Esophagus squamous epithelium (tissue), 4 donors: ENCODE measurements around the gene PPP2R5C.

Experiments
- CTCF ChIP-seq, 6 experiments: fragments of 450-650 bp in 4 of 6; fragments of 200-600 bp in 2 of 6; sonication (generic) in 2 of 6; IDR thresholded peaks; one replicate each; pipeline ENCODE4 v1.5.1; 2016 to 2019; ENCODE audit warnings: antibody characterized with exemption in 6 of 6, mild to moderate bottlenecking in 4 of 6, moderate library complexity in 4 of 6
- POLR2A ChIP-seq, 4 donors: fragments of 450-650 bp; IDR thresholded peaks; one replicate each; pipeline ENCODE4 v1.6.1; 2017; ENCODE audit warnings: antibody characterized with exemption in 4 of 4, mild to moderate bottlenecking in 4 of 4, moderate library complexity in 3 of 4

GRCh38 chr14:101914083-101914482 is 152.6 kb downstream of the PPP2R5C start:
- TF ChIP-seq CTCF (IDR thresholded peaks at IDR 0.05): no peak
- TF ChIP-seq POLR2A (IDR thresholded peaks at IDR 0.05): no peak
